Left cardiac atrium (tissue), 4 donors: ENCODE data around the gene GOSR1. TPM values are rescaled to one million over a fixed set of nuclear protein-coding genes. Genes with fewer than 3 reads are reported as not detected.
"Not testable (repeated sequence)": the region's sequence is repeated elsewhere in the genome, so short reads cannot be mapped to it uniquely, and the experiment has no call there.

Experiments used
- ATAC-seq, 2 donors: fragments of 200-7000 bp; cut with Tn5 transposase; one replicate each; pipeline ENCODE4 v1.9.1; 2020; ENCODE audit warnings: mild to moderate bottlenecking in 2 of 2, moderate library complexity in 2 of 2
- DNase-seq: peaks from one replicate; pipeline ENCODE4 v3.0.0-alpha.2; 2020
- intact Hi-C, 2 donors: fragments of 100-400 bp; cut with DNase I; formaldehyde crosslinking; loops; one replicate each; pipeline versions ENCODE4 v1.14.1 to v1.15.1; 2022 to 2023
- total RNA-seq, 2 donors: library from RNA; stranded (reverse); fragmentation: NEBNext Ultra II Directional; extraction: Animal tissue kit (Norgen Biotek cat#: 25700); gene quantifications; one replicate each; pipeline ENCODE4 v1.2.1, GENCODE V29; 2021
- donor health status: DM: no; HTN: yes; CAD: no.
- donor health status: DM: no; HTN: yes; CAD: no; lungs with severe emphysema.
- donor health status: DM: yes; HTN: yes; CAD: no.
- donor health status: Dilated cardiomyopathy.

Gene GOSR1
- total RNA-seq, 2 donors from 2014 or later: 30.5 to 42.7 TPM

DNA sequence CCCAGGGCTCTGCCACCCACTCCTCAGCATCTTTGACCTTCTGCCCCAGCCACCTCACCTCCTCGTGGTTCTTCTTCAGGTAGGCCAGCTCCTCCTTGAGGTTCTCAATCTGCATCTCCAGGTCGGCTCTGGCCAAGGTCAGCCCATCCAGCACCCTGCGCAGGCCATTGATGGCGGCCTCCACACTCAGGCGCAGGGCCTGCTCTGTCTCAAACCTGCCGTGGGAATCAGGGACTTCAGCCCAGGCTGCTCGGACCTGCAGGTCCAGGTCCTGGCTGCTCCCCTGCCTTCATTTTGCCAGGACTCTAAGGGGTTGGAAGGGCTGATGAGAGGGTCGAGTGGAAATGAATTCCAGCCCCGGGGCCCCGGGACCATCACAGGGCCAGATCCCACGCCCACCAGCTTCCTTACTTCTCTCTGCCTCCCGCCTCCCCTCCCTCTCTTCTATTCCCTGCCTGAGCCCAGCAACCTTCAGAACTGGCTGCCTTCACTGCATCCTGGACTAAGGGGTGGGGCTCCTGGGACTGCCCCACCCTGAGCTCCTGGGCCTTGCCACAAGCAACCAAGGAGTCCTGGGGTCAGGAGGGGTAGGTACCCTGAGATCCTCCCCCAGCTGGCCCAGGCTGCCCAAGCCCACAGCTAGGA is 92.4 kb downstream of the GOSR1 start:
- DNase-seq, intact Hi-C loops, ATAC-seq: not testable (repeated sequence)

DNA sequence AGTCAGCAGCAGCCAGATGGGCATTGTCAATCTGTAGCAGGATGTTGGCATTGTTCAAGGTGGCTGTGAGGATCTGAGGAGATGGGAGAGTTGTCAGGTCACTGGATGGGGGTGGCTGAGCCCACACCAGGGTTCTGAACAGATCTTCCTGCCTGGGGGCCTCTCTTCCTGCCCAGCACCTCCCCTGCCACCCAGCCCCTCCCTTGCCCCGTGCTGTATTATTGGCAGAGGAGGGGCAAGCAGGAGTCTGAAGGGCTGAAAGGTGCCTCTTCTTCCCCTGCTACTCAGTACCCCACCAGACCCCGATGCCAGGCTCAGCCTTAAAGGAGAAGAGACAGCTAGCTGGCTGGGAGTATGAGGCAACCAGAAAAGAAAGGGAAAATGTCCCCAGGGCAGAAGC is 93.0 kb downstream of the GOSR1 start:
- ATAC-seq (no peak), DNase-seq (no peak)
- intact Hi-C loops: no loop called here

DNA sequence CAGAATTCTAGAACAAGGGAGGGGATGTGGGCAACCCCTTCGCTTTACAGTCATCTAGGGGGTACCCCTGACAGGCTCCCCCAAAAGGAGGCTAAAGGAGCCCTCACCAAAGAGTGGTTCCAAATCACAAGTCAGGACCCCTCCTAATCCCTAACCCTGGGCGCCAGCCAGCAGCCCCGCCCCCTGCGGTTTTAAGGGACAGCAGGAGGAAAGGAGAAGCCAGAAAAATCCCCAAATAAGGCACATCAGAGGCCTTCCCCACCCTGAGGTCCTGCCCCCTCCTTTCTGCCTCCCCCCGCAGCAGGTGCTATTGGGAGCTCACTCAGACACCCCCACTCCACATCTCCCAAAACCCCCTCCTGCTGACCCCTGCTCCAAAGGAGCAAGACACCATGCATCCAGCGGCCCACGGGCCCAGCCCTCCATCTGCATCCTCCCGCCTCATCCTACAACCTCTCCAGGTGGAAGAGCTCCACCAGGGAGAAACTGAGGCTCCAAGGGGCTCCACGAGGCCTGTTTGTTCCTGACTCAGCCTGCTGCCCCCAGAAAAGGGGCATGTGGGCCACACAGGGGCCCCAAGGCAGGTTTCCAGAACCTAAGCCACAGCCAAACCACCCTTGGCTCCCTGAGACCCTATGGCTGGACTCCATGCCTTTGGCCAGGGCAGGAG is 93.5 kb downstream of the GOSR1 start:
- ATAC-seq (no peak), DNase-seq (no peak)
- intact Hi-C loops: no loop called here

DNA sequence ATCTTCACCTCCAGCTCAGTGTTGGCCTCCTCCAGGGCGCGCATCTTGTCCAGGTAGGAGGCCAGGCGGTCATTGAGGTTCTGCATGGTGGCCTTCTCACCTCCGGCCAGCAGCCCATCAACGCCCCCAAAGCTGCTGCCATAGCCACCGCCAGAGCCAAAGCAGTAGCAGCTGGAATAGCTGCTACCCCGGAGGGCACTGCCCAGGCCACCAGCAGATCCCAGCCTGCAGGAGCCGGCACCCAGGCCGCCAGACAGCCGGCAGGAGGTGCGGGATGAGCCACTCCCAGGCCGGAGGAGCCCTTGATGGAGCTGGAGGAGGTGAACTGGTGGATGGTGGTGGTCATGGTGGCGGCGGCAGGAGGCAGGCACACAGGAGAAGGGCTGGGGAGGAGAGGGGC is 94.2 kb downstream of the GOSR1 start:
- intact Hi-C loops, ATAC-seq, DNase-seq: not testable (repeated sequence)

DNA sequence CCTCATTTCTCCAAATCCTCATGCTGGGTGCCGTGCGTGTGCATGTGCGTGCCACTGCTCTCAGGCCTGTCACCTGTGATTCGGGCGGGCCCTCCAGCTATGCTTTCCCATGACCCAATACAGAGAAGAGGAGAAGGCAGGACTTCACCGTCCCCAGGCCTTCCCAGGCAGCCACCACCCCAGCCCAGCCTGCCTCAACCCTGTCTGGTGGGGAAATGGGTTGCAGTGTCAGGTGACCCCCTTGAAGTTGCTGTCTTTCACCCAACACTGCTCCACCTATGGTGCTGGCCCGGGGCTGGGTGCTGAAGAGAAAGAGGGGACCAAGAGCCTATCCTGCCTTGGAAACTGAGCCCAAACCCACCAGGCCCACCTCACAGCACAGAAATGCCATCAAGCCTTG is 94.7 kb downstream of the GOSR1 start:
- DNase-seq: no peak
- intact Hi-C loops: no loop called here

DNA sequence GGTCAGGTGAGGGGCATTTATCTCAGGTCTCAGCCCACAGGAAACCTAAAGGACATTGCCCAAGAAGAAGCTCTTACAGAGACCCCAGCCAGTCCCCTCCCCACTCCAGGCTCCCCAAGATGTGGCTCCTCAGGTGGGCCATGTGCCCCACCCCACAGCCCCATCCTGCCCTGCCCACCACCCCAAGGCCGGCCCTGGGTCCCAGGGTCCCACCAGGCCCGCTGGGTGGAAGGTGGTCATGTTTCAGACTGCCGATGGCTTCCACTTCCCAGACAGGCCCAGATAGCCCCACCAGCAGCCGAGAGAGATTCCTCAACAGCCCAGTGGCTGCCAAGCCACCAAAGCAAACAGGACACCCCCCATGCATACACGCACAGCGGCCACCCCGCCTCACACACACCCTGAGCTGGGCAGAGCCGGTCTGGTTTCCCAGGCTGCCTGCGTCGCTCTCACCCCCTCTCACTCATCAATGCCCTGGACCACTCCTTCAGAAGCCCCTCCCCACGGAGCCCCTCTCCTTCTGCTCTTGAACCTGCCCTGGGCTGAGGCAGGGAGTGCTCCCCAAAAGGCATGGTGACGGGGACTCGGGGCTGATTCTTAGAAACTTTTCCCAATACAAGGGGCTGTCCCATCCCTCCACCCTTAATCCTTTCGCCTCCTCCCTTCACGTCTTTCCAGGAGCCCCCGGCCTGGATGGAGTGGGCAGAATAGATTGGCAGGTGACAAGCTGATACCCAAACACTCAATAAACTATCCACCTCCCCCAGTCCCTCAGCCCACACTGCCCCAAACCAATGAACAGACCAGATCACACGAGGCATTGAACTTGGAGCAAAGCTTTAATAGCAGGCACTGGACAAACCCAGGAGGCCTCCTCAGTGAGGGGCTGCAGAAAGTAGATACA is 95.7 kb downstream of the GOSR1 start:
- DNase-seq, ATAC-seq, intact Hi-C loops: not testable (repeated sequence)

More for the DNA sequence above, 94.7 kb downstream of the GOSR1 start:
- ATAC-seq: no peak

DNA sequence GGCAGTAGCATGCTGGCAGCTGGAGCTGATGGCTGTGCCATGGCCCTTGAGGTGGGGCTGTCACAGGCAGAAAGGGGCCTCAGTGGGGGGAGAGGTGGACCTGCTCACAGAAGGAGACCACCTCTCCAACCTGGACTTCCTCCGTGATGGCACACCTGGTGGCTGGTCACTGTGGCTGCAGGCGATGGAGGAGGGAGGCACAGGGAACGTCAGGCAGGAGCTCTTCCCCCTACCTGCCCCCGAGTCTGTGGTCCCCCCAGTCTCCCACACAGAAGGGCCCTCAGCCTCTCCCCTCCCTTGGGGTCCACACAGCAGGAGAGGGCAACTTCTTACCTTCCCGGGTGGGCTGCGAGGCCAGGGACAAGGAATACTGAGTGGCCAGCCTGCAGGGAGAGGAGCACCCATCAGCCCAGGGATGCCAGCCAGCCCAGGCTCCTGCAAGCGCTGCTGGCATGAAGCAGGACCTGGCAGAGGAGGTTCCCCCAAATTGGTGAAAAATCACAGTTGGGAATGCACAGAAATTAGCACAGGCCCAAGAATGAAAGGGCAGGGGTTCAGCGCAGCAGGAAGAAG is 96.5 kb downstream of the GOSR1 start:
- intact Hi-C loops: no loop called here
- DNase-seq (no peak), ATAC-seq (no peak)

DNA sequence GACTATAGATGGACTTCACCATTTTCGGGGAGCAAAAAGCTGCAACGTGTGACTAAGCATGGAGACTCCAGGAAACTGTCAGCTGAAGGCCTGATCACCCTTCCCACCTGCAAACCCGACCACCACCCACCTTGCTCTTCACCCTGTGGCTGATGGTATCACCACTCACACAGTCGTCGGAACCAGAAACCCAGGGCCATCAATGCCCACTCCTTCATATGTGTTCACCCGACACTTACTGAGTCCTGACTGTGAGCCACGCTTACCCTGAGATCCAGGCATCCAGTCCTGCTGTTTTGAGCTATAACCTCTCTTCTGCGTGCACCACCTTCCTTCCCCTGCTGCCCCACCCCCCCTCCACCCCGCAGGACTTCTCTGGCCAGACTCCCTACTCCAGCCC is 97.1 kb downstream of the GOSR1 start:
- intact Hi-C loops, ATAC-seq, DNase-seq: not testable (repeated sequence)

DNA sequence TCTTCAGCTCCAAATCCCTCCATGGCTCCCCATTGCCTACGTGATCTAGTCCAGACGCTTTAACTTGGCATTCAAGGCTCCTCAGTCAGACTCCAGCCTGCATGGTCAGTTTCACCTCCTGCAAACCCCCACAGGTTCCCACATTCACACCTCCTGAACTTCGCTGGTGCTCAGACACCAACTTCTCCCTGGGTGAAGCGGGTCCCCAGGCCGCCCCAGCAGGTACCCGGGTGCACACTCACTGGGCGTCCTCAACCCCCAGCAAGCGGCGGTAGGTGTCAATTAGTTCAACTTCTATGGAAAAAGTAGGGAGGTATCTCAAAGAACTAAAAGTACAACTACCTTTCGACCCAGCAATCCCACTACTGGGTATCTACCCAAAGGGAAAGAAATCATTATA is 97.6 kb downstream of the GOSR1 start:
- DNase-seq, intact Hi-C loops, ATAC-seq: not testable (repeated sequence)

DNA sequence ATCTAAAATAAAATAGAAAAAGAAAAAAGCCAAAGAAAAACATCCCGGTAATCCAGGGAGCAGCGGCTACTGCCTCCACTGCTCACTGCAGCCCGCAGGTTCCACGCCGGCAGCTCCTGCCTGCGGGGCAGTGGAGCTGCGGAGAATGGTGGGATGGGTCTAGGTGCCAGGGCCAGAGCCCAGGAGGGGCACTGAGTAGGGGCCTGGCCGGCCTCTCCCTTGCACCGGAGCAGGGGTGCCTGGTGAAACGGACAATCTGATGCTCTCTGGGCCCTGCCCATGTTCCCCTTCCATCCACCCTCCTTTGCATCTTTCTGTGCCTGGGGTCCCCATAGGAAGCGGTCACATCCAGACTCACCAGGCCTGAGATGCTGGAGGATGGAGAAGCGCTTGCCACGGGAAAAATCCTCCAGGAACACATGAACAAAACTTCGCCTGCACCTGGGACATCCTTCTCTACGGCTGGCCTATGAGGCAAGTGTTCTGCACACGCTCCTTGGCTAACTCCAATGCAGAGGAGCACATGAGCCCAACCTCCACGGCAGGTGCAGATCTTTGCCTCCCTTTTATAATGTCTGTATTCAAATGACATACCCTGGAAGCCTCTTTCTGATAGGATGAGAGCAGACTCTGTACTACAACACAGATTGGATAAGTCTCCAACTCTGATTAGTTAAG is 98.6 kb downstream of the GOSR1 start:
- ATAC-seq, DNase-seq, intact Hi-C loops: not testable (repeated sequence)

DNA sequence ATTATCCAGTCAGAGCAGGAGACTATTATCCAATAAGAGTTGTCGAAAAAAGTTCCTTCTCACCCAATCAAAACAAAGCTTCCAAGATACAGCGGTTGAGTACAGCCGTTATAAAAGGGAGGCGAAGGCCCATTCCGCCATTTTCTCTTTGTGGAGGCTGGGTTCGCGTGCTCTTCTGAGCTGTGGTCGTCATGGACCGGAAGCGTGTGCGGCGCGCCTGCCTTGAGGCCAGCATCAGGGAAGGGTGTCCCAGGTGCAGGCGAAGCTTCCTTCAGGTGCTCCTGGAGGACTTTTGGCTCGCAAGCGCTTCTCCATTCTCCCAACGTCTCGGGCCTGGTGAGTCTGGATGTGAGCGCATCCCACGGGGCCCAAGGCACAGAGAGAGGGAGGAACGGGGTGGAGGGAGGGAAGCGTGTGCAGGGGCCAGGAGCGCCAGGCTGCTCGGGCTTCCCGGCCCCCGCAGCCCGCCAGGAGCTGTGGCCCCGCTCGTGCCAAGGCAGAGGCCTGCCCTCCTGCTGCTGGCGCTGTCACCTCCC is 99.2 kb downstream of the GOSR1 start:
- intact Hi-C loops: no loop called here
- DNase-seq (no peak), ATAC-seq (no peak)

Other genes with a start within 250 kb of the GOSR1 start
- 1 to 10 TPM in 1 of 2 donors, under 1 TPM in 1; 0.12 to 3.8 TPM for gene SLC6A4, start 241.7 kb upstream of the GOSR1 start, total RNA-seq
- gene BLMH, start 185.5 kb upstream of the GOSR1 start, total RNA-seq: 10 to 100 TPM; 16.9 to 19.8 TPM
- gene TMIGD1, start 143.4 kb upstream of the GOSR1 start, total RNA-seq: not detected
- gene CPD, start 98.5 kb upstream of the GOSR1 start, total RNA-seq: 10 to 100 TPM; 25.2 to 37.8 TPM